Stimulated activated naive CD8-positive, alpha-beta T cell treated with anti-CD3 and anti-CD28 coated beads, Interleukin-15, amount 100 ng/mL, for 72 hours (primary cell): ENCODE results near the gene TUBB.
A peak's percentile ranks its signal among the peaks of the same experiment; 100 is the strongest.
"Not testable (repeated sequence)": the region's sequence is repeated elsewhere in the genome, so short reads cannot be mapped to it uniquely, and the experiment has no call there.

ENCODE experiments used
- ATAC-seq: fragments of 150-1000 bp; cut with Tn5 transposase; 2 replicates; pipeline ENCODE4 v1.10.0; 2021; ENCODE audit warnings: mild to moderate bottlenecking, moderate library complexity
- DNase-seq, 2 donors: peaks; one replicate each; pipeline ENCODE4 v3.0.0; 2021 to 2022
- H3K27ac Mint-ChIP-seq, 2 donors: one replicate each; pipeline ENCODE4 v1.8.0; 2022; ENCODE audit warnings: mild to moderate bottlenecking in 2 of 2, mixed read lengths in 2 of 2, moderate library complexity in 2 of 2
- H3K27me3 Mint-ChIP-seq: one replicate; pipeline ENCODE4 v1.8.0; 2022; ENCODE audit warnings: mixed read lengths
- H3K4me1 Mint-ChIP-seq: one replicate; pipeline ENCODE4 v1.8.0; 2022; ENCODE audit warnings: mild to moderate bottlenecking, mixed read lengths
- H3K4me3 Mint-ChIP-seq, 2 donors: one replicate each; pipeline ENCODE4 v1.8.0; 2022; ENCODE audit warnings: mild to moderate bottlenecking in 2 of 2, mixed read lengths in 2 of 2, moderate library complexity in 1 of 2
- H3K9me3 Mint-ChIP-seq, 2 donors: one replicate each; pipeline ENCODE4 v1.8.0; 2022; ENCODE audit warnings: mixed read lengths in 2 of 2

TUBB gene

GRCh38 chr6:30722280-30723112 lies 2.3 kb downstream of the TUBB start:
- no peak for ATAC-seq
- Mint-ChIP-seq H3K27ac (peak overlapping the region; percentile 79 to 99), H3K4me1 (peaks cover 65% of the 10 kb centered on the region), H3K9me3 (no peaks in the 10 kb centered on the region), H3K27me3 (no peaks in the 10 kb centered on the region), H3K4me3 (peak overlapping the region; percentile 88)
- peak; percentile 80 to 81 for DNase-seq

GRCh38 chr6:30723159-30723842 lies 3.1 kb downstream of the TUBB start:
- peaks cover 68% of the 10 kb centered on the region for H3K4me1 Mint-ChIP-seq
- DNase-seq, H3K27me3 Mint-ChIP-seq, H3K9me3 Mint-ChIP-seq, ATAC-seq: not testable (repeated sequence)
- peak overlapping the region; percentile 88 for H3K4me3 Mint-ChIP-seq
- H3K27ac Mint-ChIP-seq, result peak overlapping the region in 1 of 2 donors; percentile 99

- H3K27me3 Mint-ChIP-seq, DNase-seq, H3K9me3 Mint-ChIP-seq, ATAC-seq: not testable (repeated sequence)
- H3K4me1 Mint-ChIP-seq, result peaks cover 60% of the 10 kb centered on the region
- peak overlapping the region; percentile 88 for H3K4me3 Mint-ChIP-seq
- H3K27ac Mint-ChIP-seq, result peak overlapping the region in 1 of 2 donors; percentile 89
These were observed 3.9 kb downstream of the TUBB start for GRCh38 chr6:30723843-30724741.

- ATAC-seq (no peak), DNase-seq (no peak)
- H3K27ac Mint-ChIP-seq, result peak overlapping the region in 1 of 2 donors; percentile 20
- peak overlapping the region; percentile 44 to 49 for H3K4me3 Mint-ChIP-seq
- H3K9me3 Mint-ChIP-seq, result no peaks in the 10 kb centered on the region
- peaks cover 54% of the 10 kb centered on the region for H3K4me1 Mint-ChIP-seq
- H3K27me3 Mint-ChIP-seq, result no peaks in the 10 kb centered on the region
These were observed 4.9 kb downstream of the TUBB start for GRCh38 chr6:30724906-30725667.

- ATAC-seq (peak; percentile 30), DNase-seq (no peak)
- H3K9me3 Mint-ChIP-seq, result no peaks in the 10 kb centered on the region
- no peak overlapping the region for H3K4me3 Mint-ChIP-seq
- H3K27me3 Mint-ChIP-seq, result no peaks in the 10 kb centered on the region
- no peak overlapping the region for H3K27ac Mint-ChIP-seq
- peaks cover 62% of the 10 kb centered on the region for H3K4me1 Mint-ChIP-seq
These were observed 5.8 kb downstream of the TUBB start for GRCh38 chr6:30725713-30726505.

- DNase-seq, result no peak
- Mint-ChIP-seq H3K4me1 (peaks cover 71% of the 10 kb centered on the region), H3K27me3 (no peaks in the 10 kb centered on the region), H3K27ac (peak overlapping the region in 1 of 2 donors; percentile 78), H3K4me3 (no peak overlapping the region), H3K9me3 (no peaks in the 10 kb centered on the region)
- ATAC-seq, result no peak
These were observed 6.6 kb downstream of the TUBB start for GRCh38 chr6:30726506-30727413.

- Mint-ChIP-seq H3K4me1 (peaks cover 72% of the 10 kb centered on the region), H3K27ac (peak overlapping the region in 1 of 2 donors; percentile 59), H3K27me3 (no peaks in the 10 kb centered on the region), H3K4me3 (no peak overlapping the region), H3K9me3 (no peaks in the 10 kb centered on the region)
- DNase-seq (no peak), ATAC-seq (no peak)
These were observed 7.9 kb downstream of the TUBB start for GRCh38 chr6:30727920-30728553.

GRCh38 chr6:30730601-30731435 lies 10.7 kb downstream of the TUBB start:
- H3K27me3 Mint-ChIP-seq, result no peaks in the 10 kb centered on the region
- H3K4me1 Mint-ChIP-seq, result peaks cover 60% of the 10 kb centered on the region
- DNase-seq (peak; percentile 83 to 87), ATAC-seq (peak; percentile 88)
- H3K9me3 Mint-ChIP-seq, result no peaks in the 10 kb centered on the region
- H3K27ac Mint-ChIP-seq, result peak overlapping the region; percentile 46 to 87
- H3K4me3 Mint-ChIP-seq, result peak overlapping the region; percentile 39 to 71

- Mint-ChIP-seq H3K27ac (no peak overlapping the region), H3K9me3 (peaks cover 0 to 5% of the 10 kb centered on the region in 2 donors), H3K4me3 (no peak overlapping the region), H3K4me1 (peaks cover 74% of the 10 kb centered on the region), H3K27me3 (no peaks in the 10 kb centered on the region)
- DNase-seq, result no peak
- no peak for ATAC-seq
These were observed 12.2 kb downstream of the TUBB start for GRCh38 chr6:30732237-30732943.

- H3K4me1 Mint-ChIP-seq, result peaks cover 86% of the 10 kb centered on the region
- DNase-seq (no peak), ATAC-seq (peak; percentile 18)
- H3K9me3 Mint-ChIP-seq, result peaks cover 0 to 10% of the 10 kb centered on the region in 2 donors
- H3K27me3 Mint-ChIP-seq, result no peaks in the 10 kb centered on the region
- H3K4me3 Mint-ChIP-seq, result peak overlapping the region; percentile 76 to 89
- peak overlapping the region; percentile 77 to 83 for H3K27ac Mint-ChIP-seq
These were observed 15.6 kb downstream of the TUBB start for GRCh38 chr6:30735668-30736314.

- Mint-ChIP-seq H3K9me3 (peaks cover 0 to 10% of the 10 kb centered on the region in 2 donors), H3K27me3 (no peaks in the 10 kb centered on the region), H3K27ac (no peak overlapping the region), H3K4me3 (peak overlapping the region in 1 of 2 donors; percentile 41), H3K4me1 (peaks cover 77% of the 10 kb centered on the region)
- DNase-seq, result no peak
- ATAC-seq, result no peak
These were observed 18.4 kb downstream of the TUBB start for GRCh38 chr6:30738532-30738931.
